ENCODE measurements around the gene IMPA2. TPM values are rescaled to one million over a fixed set of nuclear protein-coding genes. Genes with fewer than 3 reads are reported as not detected.

Gene IMPA2
- total and polyA plus RNA-seq, 10 of the 15 experiments (the other 5 are each of a cell fraction or from before 2014, with no cell fraction given): 0.24 to 21.0 (median 11.4) TPM

- Histone ChIP-seq H3K27me3 (replicated peaks in 1 of 2; ENCODE audit: control insufficient read depth in 2 of 2, insufficient read depth in 2 of 2, low read length in 1 of 2) (no peaks in the 10 kb centered on the region), H3K4me2 (ENCODE audit: control insufficient read depth, insufficient read depth) (no peak overlapping the region), H2AFZ (ENCODE audit: control insufficient read depth, low read depth, low read length) (no peak overlapping the region), H3K4me3 (no peak overlapping the region), H3K4me1 (ENCODE audit: control insufficient read depth, insufficient read depth, low read length) (no peaks in the 10 kb centered on the region), H3K9me3 (replicated peaks; ENCODE audit: control insufficient read depth, insufficient read depth, low read length) (no peaks in the 10 kb centered on the region), H3K79me2 (ENCODE audit: control insufficient read depth, insufficient read depth, low read length) (no peaks in the 10 kb centered on the region), H3K36me3 (ENCODE audit: control insufficient read depth in 2 of 2, insufficient read depth in 2 of 2, low read length in 1 of 2) (no peaks in the 10 kb centered on the region), H3K9ac (ENCODE audit: control insufficient read depth, insufficient read depth, low read length) (no peak overlapping the region), H4K20me1 (ENCODE audit: control insufficient read depth, insufficient read depth) (no peaks in the 10 kb centered on the region), H3K27ac (ENCODE audit: control insufficient read depth, insufficient read depth) (no peak overlapping the region)
- POLR2A ChIA-PET: no interaction called here
- WGBS (ENCODE audit: insufficient coverage, insufficient replicate concordance, low lambda C conversion rate, missing lambda C conversion rate): 87% methylated on average over 3 of the region's 3 CpGs
- CTCF ChIA-PET: interaction anchor here (0.8 kb wide), 1 partner anchor 13 kb away, joined by 3 read pairs; no protein-coding TSS in a partner anchor
- TF ChIP-seq SMARCA5 (IDR thresholded peaks at IDR 0.05) (no peak), SMAD1 (IDR thresholded peaks at IDR 0.05; ENCODE audit: low read depth, partially characterized antibody) (no peak), GABPA (IDR thresholded peaks at IDR 0.05; ENCODE audit: low read depth) (no peak), LARP7 (IDR thresholded peaks at IDR 0.05) (no peak), MTA2 (IDR thresholded peaks at IDR 0.05; ENCODE audit: low read depth) (no peak), E2F4 (IDR thresholded peaks at IDR 0.05; ENCODE audit: low read depth, low read length) (no peak), FOXK2 (IDR thresholded peaks at IDR 0.05) (no peak), ZNF274 (IDR thresholded peaks at IDR 0.05; ENCODE audit: insufficient read depth, insufficient read length) (no peak), NR2C2 (IDR thresholded peaks at IDR 0.05; ENCODE audit: borderline replicate concordance, control insufficient read depth, insufficient read length, low read depth) (no peak), BCL3 (IDR thresholded peaks at IDR 0.05; ENCODE audit: borderline replicate concordance, insufficient read depth, low read depth, low read length, poor library complexity, severe bottlenecking) (no peak), SMC3 (IDR thresholded peaks at IDR 0.05; ENCODE audit: borderline replicate concordance, low read length) (no peak), NRF1 (conservative IDR thresholded peaks at IDR 0.05; ENCODE audit: low read depth, low read length) (no peak), CREB1 (IDR thresholded peaks at IDR 0.05; ENCODE audit: low read depth) (no peak), YBX1 (IDR thresholded peaks at IDR 0.05) (no peak), BACH1 (IDR thresholded peaks at IDR 0.05; ENCODE audit: borderline replicate concordance) (no peak)
- TF ChIP-seq, protein P1, sequence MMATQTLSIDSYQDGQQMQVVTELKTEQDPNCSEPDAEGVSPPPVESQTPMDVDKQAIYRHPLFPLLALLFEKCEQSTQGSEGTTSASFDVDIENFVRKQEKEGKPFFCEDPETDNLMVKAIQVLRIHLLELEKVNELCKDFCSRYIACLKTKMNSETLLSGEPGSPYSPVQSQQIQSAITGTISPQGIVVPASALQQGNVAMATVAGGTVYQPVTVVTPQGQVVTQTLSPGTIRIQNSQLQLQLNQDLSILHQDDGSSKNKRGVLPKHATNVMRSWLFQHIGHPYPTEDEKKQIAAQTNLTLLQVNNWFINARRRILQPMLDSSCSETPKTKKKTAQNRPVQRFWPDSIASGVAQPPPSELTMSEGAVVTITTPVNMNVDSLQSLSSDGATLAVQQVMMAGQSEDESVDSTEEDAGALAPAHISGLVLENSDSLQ (IDR thresholded peaks at IDR 0.05): no peak
- RAD21 ChIA-PET (ENCODE audit: unreplicated experiment): no interaction called here
- in situ Hi-C loops (cut with MboI): no loop called here
- ATAC-seq (no peak), DNase-seq (ENCODE audit: low read depth, low spot score) (no peak), FAIRE-seq (no peak)
- no TSS peak for BruUV-seq (replicated peaks)
- intact Hi-C loops (cut with micrococcal nuclease; ENCODE audit: unreplicated experiment): no loop called here
- SMC1A ChIA-PET (ENCODE audit: uncharacterized antibody, unreplicated experiment): no interaction called here
These were observed 42.1 kb downstream of the IMPA2 start for GRCh38 chr18:12023375-12023774.

Data from GM12878 (cell line).